GM21786 (cell line): Measurements from ENCODE around the gene SPR.

Source experiments
- ATAC-seq: cut with Tn5 transposase; IDR thresholded peaks from one replicate; pipeline ENCODE4 v1.9.1; 2021; ENCODE audit not compliant: unreplicated experiment

Gene SPR

GRCh38 chr2:72887032-72887739 lies at the start of gene SPR:
TSS of gene SPR (plus strand) at chr2:72887408. CDS start at chr2:72887433, 25 bp downstream.
- peak; percentile 90 for ATAC-seq

DNA sequence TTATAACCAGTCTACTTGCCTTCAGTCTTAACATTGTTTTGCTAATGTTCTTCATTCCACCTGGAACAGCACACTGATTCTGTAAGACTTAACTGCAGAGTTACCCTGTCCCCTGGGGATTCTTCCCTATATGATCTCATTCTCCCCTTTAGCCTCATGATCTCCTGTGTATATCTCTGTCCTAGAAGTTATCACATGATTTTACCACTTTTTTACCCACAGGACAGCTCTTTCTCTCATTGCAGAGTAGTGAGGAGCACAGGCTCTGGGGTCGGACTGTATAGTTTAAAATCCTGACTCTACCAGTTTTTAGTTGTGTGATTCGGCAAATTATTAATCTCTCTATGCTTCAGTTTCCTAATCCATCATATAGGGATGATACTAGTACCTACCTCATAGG lies 47.1 kb upstream of the SPR start:
- no peak for ATAC-seq

DNA sequence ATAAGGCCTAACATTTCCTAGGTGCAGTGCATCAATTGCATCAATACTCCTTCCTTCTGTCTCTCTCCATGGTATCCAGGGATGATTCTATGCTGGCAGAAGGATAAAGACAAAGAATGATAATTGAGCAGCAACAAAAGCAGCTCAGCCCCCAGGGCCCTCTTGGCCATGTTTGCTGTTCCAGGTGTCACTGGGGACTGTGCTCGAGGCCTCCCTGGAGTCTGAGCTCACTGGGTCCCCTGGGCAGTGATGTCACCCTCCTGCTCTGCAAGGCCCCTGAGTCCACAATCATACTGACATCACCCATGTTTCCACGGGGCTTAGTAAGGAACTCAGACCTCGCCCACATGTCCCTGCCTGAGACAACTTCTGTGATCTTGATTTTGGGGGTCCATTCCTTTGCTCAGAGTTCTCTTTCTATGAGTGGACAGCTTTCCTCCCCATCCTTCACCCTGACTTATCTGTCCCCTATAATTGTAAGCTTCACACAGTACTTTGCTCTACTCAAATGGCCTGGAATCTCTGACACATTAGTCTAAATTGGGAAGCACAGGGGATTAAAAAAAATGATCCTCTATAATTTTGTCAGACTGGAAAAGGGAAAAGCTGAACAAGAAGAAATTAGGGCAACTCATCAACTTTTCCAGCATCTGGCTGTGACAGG lies 45.6 kb upstream of the SPR start:
- ATAC-seq = no peak

GRCh38 chr2:72843301-72843700 lies 43.9 kb upstream of the SPR start:
- ATAC-seq = no peak

DNA sequence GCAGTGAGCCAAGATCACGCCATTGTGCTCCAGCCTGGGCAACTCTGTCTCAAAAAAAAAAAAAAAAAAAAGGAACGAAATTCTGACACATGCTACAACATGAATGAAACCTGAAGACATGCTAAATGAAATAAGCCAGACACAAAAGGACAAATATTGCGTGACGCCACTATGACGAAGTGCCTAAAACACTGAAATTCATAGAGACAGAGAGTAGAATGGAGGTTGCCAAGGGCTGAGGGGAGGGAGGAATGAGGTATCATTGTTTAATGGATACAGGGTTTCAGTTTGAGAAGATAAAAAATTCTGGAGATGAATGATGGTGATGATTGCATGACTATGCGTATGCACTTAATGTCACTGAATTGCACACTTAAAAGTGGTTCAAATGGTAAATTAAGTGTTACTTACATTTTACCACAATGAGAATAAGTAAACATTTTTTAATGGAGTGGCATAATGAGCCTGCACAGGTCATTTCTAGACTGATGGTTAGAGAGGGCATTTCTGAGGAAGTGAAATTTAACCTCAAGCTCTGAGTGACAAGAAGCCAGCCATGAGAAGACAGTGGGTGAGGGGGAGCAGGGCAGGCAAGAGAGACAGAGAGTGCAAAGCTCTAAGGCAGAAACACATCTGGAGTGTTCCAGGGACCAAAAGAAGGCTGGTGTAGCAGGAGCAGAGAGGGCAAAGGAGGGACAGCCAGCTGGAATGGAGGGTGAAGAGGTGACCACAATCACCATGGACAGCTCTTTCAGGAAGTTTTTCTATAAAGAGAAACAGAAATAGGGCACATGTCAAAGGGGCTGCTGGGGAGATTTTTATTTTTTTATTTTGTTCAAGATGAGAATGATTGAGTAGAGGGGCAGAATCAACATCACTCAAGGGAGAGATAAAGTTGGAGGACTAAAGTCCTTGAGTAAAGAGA lies 40.8 kb upstream of the SPR start:
- peak; percentile 95 for ATAC-seq

DNA sequence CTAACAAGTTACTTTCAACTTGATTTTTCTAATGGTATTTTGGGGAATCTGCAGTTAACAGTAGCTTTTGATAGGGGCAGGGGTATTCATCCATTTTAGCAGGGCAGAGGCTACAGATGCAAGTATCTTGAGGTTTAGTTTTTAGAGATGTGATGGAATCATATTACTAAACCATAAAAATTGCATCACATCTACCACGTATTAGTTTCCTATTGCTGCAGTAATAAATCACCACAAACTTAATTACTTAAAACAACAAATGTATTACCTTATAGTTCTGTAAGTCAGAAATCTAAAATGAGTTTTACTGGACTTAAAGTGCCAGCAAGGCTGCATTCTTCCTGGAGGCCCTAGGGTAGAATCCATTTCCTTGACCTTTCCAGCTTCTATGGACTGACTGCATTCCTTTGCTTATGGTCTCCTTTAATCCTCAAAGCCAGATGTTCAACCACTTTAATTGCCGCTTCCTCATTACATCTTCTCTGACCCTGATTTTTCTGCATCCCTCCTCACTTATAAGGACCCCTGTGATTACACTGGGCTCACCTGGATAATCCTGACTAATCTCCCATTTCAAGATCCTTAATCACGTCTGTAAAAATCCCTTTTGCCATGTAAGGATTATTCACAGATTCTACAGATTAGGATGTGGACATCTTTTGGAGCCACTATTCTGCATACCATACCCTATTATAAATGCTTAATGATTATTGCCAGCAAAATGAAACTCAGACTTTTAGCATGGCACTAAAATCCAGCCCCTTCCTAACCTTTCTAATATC lies 39.5 kb upstream of the SPR start:
- no peak for ATAC-seq

- ATAC-seq = no peak
These were observed 38.6 kb upstream of the SPR start for GRCh38 chr2:72848436-72849137.

GRCh38 chr2:72849138-72849462 lies 38.1 kb upstream of the SPR start:
- no peak for ATAC-seq

- no peak for ATAC-seq
These were observed 35.9 kb upstream of the SPR start for GRCh38 chr2:72851333-72851732.

GRCh38 chr2:72859831-72860262 lies 27.4 kb upstream of the SPR start:
- peak; percentile 53 for ATAC-seq

DNA sequence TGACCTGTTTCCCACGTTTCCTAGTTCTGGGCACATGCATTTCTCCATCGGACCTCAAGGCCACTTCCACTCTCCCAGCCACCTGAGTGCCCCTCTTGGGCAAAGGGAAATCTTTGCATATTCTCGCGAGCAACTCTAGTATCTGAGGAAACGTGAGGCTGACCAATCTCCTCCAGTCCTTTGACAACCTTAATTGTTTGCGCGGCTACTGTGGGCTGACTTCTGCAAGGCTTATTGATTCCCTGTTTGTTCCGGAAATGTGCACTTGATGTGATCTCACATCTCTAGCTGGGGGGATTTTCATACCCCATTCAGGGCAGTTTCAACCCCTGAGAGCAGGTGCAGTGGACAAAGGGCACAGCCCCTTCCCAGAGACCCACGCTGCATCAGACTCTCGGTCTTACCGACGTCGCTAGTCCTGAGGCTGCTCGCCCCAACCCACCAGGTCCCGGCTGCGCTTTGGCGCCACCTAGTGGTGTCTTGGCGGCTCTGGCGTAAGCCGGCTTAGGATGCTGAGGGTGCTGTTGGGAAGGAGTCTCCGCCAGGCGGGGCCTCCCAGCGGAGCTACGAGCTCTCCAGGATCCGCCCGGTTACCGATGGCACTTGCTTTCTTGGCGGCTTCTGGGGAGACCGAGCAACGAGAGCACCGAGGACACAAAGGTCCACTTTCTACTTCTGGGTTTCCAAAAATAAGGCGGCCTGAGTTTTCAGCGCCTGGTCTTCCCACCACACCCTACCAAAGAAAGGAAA lies 24.8 kb upstream of the SPR start:
- peak; percentile 88 for ATAC-seq

DNA sequence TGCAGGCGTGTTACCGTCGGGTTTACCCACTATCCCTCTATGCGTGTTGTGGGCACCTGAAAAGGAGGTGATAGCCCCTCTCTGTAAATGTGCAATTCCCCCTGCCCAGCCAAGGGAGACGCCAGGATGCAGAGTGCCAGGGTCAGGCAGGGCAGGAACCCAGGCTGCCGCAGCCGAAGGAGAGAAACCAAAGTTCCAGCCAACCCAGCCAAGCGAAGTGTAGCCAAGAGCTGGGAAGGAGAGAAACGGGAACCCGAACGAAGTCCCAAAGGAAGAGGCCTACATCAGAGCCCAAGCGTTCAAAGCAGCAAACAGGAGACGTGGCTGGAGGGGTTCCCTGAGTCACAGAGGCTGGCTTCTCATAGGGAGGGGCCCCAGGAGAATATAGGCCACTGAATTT lies 24.2 kb upstream of the SPR start:
- no peak for ATAC-seq

GRCh38 chr2:72864500-72864899 lies 22.7 kb upstream of the SPR start:
- ATAC-seq = peak; percentile 50

- no peak for ATAC-seq
These were observed 16.1 kb upstream of the SPR start for GRCh38 chr2:72871060-72871459.

DNA sequence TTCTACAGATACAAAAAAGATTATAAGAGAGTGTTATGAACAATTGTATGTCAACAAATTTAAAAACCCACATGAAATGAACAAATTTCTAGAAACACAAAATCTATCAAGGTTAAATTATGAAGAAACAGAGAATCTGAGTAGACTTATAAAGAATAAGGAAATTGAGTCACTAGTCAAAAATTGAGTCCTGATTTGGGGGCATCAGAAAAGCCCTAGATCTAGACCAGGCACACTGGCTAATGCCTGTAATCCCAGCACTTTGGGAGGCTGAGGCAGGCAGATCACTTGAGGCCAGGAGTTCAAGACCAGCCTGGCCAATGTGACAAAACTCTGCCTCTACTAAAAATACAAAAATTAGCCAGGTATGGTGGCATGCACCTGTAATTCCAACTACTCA lies 15.3 kb upstream of the SPR start:
- ATAC-seq = no peak

DNA sequence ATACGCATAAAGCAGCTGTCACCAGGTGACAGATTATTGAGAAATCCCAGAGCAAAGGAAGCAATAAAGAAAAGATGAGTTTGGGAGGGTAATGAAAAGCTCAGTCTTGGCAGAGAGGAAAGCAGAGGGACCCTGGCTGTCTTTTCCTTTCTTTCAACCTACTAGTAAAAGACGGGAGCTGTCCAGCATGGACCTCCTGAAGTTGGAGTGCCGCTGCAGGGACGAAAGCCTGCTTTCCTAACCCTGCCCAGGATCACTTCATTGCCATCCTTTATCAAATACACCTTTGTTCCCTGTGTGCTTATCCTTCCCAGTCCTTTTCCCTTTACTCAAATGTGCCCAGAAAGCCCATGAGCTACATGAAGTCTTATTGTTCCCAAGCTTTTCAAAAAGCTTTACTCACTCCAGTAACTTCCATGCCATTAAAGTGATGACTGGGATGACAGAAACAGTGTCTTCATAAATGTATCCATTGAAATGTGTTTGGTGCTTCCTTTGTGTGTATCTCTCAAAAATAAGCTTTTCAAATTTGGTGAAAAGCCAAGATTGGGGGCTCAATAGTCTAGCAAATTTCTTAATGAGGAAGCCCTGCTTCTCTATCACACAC lies 3.7 kb upstream of the SPR start:
- ATAC-seq = no peak

- no peak for ATAC-seq
These were observed 640 bp upstream of the SPR start for GRCh38 chr2:72886505-72887031.

GRCh38 chr2:72887740-72888437 lies 681 bp downstream of the SPR start:
- ATAC-seq = peak; percentile 28
